Activated CD8-positive, alpha-beta memory T cell treated with anti-CD3 and anti-CD28 coated beads, Interleukin-2, amount 50 U/mL, for 24 hours (primary cell): ENCODE data around the gene C1QTNF6.

Experiments used
- DNase-seq: peaks from one replicate; pipeline ENCODE4 v3.0.0-alpha.2; 2020; ENCODE audit errors: extremely low read depth

Gene C1QTNF6

DNA sequence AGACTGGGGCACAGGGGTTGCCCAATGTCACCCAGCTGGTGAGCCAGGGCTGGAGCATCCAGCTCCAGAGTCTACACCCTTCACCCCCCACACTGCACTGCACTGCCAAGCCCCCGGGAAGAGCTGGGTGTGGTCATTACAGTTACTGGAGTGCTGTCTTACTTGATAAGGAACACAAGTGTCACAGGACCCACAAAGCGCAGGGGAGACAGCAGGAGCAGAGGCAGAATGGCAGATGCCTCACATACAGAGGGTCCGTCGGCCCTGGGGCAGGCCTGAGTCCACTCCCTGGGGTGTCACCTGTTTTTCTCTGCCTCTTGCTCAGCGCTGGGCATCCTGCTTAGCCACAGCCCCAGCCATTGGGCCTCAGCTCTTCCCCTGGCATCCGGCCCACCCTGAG, 46.1 kb downstream of the C1QTNF6 start:
- no peak for DNase-seq

- DNase-seq: no peak
Observed at GRCh38 chr22:37141476-37141875, 46.6 kb downstream of the C1QTNF6 start.

GRCh38 chr22:37140686-37141323, 47.2 kb downstream of the C1QTNF6 start:
- no peak for DNase-seq

DNA sequence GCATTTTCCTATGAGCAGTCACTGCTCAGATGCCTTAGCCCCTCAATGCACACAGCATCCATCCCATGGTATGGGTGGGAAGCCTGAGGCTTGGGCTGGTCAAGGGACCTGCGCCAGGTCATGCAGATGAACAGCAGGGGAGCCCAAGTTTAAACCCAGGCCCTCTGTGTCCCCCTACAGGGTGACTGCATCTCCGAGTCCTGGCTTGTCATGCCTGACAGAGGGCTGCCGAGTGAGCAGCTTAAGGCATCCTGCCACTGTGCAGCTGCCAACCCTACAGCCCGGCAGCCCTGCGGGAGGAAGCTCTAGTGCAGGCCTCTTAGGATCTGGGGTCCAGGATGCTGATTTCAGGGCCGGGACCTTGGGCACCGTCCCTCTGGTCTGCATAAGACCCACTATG, 48.3 kb downstream of the C1QTNF6 start:
- no peak for DNase-seq

DNA sequence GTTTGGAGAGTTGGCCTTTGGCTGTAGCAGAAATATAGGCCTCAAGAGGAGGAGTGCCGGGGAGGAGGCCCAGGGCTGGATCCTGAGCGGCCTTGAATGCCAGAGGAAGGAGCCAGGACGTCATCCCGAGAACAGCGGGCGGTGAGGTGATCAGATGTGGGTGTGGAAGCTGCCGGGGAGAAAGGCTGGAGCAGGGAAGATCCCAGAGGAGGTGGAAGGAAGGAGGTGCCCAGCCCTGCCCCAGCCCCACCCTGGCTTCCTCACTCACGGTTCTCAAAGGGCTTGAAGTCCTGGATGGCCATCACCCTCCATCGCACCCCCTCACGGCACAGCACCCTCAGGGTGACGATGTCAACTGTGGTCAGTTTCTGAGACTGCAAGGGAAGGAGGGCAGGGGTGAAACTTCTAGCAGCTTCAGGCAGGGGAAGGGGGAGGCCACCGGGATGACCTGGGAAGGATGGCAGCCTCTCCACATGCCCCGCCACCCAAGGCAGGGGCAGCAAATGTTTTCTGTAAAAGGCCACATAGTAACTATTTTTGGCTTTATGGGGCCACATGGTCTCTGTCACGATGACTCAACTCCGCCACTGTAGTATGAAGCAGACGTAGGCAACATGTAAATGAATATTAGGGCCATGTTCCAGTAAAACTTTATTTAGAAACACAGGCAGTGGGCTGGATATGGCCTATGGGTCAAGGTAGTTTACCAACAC, 49.0 kb downstream of the C1QTNF6 start:
- no peak for DNase-seq

- no peak for DNase-seq
Observed at GRCh38 chr22:37137903-37138665, 50.0 kb downstream of the C1QTNF6 start.

DNA sequence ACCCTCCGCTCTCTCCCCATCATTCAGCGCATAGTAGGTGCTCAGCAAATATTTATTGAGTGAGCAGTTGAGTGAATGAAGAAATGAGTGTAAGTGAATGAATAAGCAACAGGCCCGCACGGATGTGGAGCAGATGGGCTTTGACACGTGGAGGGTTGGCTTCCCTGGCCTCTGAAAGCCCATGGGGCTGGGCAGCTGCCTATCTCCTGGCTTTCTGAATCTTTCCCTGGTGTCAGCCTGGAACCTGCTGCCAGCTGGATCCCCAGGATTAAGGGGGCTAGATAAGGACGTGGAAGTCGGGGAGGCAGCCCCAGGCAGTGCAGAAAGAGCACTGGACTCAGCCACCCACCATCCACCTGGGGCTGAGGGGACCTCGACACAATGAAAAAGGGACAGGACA, 50.9 kb downstream of the C1QTNF6 start:
- no peak for DNase-seq

DNA sequence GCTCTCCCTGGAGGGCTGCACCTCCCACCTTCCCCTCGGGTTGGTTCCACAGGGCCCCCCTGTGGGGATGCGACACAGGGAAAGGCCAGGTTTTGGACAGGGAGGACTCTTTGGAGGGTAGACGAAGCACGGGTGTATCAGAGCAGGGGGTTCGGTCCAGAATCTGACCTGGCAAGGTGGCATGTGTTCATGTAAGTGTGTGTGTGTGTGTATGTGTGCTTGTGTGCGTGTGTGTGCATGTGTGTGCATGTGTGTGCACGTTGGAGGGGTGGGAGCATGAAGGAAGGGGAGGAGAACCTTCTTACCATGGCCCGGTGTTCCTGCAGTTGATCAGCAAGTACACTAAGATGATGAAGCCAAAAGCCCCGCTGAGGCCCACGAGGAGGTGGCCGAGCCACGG, 53.0 kb downstream of the C1QTNF6 start:
- no peak for DNase-seq

DNA sequence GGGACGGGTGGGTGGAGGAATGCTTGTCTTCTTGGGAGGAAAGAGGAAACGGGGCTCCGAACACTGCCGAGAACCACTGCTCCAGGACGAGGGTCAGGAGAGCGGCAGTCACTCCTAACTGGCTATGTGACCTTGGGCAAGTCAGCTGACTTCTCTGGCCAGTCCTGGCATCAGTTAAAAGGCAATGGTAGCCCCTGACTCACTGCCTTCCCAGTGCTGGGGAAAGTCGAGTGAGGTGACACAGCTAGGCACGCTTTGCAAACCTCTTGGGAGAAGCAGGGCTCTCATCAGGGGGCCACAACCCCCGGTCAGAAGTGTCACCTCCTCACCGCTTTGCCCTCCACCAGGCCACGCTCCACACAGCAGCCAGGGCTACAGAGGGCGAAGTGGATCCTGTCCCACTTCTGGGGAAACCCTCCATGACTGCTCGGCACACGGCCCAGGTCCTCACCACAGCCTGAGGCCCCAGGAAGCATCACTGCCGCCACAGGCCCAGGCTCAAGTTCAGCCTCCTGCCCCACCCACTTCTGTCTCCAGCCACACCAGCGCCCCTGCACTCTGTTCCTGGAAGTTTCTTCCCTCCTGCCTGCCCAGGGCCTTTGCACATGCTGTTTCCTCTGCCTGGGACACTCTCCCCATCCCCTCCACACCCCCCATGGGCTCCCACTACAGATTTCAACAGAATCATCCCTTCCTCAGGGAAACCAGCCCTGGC, 54.6 kb downstream of the C1QTNF6 start:
- DNase-seq: no peak

- DNase-seq: no peak
Observed at GRCh38 chr22:37132773-37133172, 55.3 kb downstream of the C1QTNF6 start.
